Hypothalamus (tissue), 51 donors: ENCODE data around the gene LPO.

Source experiments
- DNase-seq, 51 donors: peaks; one replicate each; lab custom pipeline; 2025; lab: John Stamatoyannopoulos, UW

The LPO gene

GRCh38 chr17:58228679-58229078, 9.7 kb upstream of the LPO start:
- DNase-seq = no peak

DNA sequence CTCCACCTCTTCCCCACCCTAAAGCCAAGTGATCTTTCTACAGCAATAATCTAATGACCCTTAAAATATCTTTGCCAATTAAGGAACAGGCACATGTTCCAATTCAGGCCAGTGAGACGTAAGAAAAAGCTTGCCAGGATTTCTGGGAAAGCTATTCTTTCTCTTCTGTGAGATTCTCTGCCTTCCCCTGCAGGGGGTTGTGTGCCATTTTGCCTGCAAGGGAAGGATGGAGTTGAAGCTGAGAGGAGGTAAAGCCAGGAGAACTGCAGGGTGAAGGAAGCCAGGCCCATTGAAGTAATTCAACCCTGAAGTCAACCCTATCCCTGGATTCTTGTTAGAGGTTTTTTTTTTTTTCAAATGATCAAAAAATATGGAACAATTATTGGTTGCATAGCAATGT, 9.0 kb upstream of the LPO start:
- no peak for DNase-seq

GRCh38 chr17:58229881-58230280, 8.5 kb upstream of the LPO start:
- no peak for DNase-seq

- no peak for DNase-seq
These were observed 6.7 kb upstream of the LPO start for GRCh38 chr17:58231641-58232040.

DNA sequence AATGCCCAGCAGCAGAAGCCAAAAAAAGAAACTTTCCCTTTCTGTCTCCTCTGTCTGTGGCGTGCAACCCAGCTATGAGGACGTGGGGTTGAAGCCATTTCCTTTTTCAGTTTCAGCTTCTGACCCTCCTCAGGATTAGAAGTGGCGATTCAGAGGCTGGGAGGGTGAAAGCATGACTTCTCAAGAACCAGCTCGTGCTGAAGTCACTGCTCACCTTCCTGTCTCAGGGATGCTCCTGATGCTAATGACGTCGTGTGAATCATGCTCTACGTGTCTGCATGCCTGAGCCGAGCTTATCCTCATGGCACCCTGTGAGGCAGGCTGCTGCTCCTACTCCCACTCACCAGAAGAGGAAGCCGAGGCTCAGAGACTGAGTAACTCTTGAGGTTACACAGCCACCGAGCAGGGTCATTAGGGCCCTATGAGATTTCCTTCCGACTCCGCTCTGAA, 5.7 kb upstream of the LPO start:
- DNase-seq = peak in 10 of 51 donors; percentile 3 to 41 (median 10)

DNA sequence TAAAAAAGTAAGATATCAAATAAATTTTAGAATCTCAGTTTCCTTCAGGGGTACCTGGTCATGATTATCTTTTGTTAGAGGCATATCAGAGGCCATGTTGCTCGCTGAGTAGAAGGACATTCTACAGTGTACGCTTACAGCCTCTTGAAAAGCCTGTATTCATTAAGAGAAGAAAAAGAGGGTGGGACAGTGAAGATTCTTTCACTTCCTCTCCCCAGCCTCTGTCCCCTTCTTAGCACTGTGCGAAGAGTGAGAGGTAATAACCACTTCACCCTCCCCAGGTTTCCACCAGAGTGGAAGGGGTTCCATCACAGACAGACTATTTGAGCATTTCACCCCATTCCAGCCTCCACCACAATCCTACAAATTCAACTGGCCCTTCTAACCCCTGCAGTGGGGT, 4.8 kb upstream of the LPO start:
- no peak for DNase-seq

DNA sequence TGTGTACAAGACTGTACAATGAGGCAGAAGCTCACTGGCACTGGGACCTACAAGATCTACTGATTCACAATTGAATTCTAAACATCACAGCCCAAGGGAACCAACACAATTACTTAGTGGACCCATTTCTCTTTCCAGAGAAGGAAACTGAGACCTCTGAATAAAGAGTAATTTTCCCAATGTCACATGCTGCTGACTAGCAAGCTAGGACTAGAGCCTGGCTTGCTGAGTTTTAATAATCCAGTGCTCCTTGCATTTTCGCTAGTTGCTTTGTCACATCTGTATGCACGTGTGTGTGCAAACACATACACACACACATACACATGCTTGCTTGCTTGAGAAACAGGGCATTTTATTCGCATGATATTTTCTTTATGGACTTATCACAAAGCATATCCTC, 3.9 kb upstream of the LPO start:
- DNase-seq = no peak

DNA sequence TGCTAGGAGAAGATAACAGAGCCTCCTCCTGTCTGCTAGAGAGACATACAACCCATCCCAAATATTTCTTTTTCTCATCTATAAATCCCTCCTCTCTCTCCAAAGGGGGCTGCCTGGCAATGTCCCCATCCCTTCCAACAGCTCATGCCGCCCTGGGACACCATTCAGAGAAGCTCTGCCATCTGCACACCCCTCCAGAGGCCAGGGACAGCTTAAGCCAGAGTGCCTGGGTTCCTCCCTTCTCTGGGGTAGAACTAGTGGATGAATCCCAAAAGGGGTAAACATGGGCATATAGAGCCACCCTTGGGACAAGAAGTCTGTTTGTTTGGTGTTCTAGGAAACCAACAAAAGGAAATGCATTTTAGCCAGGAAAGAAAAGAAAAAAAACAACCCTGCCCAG, 2.6 kb upstream of the LPO start:
- DNase-seq = no peak

- no peak for DNase-seq
These were observed 2.0 kb upstream of the LPO start for GRCh38 chr17:58236394-58236793.

DNA sequence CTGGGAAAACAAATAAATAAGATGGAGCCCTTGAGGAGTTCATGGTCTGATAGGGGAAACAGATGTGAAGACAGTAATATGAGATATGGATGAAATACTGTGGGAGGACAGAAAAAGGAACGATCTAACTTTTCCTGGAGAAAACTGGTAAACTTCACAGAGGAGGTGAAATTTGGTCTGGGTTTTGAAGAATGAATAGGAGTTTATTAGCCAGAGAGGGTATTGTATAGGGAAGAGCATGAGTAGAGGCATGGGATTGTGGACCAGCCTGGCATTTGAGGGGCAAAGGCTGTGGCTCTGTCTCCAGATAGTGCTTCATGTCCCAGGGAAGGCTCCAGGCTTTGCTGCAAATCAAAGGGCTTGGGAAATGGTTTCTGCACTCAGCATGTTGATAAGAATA, 1.6 kb downstream of the LPO start:
- no peak for DNase-seq

DNA sequence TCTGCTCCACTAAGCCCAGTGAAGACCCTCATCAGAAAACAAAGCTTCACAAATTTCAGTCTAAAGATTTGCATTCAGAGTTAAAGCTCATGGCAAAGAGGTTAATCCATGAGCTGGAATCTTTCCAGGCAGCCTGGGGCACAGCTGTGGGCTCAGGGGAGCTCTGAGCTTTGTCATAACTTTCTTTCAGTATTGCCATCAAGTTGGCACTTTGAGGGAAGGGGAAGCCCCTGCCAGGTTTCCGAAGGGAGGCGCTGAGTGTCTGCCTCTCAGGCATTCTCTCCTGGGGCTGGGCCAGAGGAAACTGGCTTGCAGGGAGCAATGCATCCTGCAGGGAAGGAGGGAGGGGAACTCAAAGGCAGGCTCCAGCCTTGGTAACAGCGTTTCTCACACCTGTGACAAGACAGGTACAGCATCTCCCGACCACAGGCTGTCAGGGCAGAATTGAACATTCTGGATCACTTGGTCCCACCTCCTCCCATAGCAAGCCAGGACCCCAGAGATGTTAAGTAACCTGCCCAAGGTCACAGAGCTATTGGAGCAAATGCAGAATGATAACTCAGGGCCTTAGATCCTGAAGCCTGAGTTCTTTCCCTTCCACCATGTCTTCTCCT, 3.9 kb downstream of the LPO start:
- no peak for DNase-seq

- no peak for DNase-seq
These were observed 6.6 kb downstream of the LPO start for GRCh38 chr17:58244963-58245362.

GRCh38 chr17:58245428-58246103, 7.2 kb downstream of the LPO start:
- DNase-seq = no peak

- no peak for DNase-seq
These were observed 7.8 kb downstream of the LPO start for GRCh38 chr17:58246104-58246740.

DNA sequence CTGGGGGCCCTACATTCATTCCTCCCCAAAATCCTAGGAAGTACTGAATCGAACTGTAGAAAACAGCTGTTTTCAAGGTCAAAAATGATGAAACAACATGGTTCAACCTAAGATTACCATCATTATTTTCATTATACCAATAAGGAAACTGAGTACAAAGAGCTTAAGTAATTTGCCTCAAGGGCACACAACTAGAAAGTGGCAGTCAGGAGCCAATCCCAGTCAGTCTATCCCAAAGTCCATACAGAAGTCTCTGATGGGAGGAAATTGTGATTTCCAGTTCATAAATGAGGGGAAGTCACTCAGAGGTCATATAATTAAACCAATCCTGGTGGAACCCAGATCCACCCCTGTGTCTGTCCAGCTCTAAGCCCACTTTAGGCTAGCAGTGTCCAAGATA, 8.4 kb downstream of the LPO start:
- DNase-seq = no peak

- no peak for DNase-seq
These were observed 9.4 kb downstream of the LPO start for GRCh38 chr17:58247511-58248363.

DNA sequence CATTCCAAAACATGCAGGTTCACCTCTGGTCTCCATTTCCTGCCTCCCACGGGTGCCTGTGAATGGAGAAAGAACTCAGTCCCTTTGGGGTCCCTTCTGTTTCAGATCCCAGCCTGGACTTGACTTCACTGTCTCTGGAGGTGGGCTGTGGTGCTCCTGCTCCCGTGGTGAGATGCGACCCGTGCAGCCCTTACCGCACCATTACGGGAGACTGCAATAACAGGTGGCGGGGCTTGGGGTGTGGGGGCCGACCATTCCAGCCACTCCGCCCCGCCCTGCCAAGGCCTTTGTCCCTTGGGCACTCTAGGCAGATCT, 10.5 kb downstream of the LPO start:
- no peak for DNase-seq

- peak in 47 of 51 donors; percentile 13 to 85 (median 48) for DNase-seq
These were observed 11.1 kb downstream of the LPO start for GRCh38 chr17:58249270-58250133.

GRCh38 chr17:58250344-58251011, 12.1 kb downstream of the LPO start:
- DNase-seq = no peak

GRCh38 chr17:58252141-58252540, 13.8 kb downstream of the LPO start:
- no peak for DNase-seq
